ENCODE data around the gene BTLA.
"Not testable (repeated sequence)": the region's sequence is repeated elsewhere in the genome, so short reads cannot be mapped to it uniquely, and the experiment has no call there.

The BTLA gene, protein sequence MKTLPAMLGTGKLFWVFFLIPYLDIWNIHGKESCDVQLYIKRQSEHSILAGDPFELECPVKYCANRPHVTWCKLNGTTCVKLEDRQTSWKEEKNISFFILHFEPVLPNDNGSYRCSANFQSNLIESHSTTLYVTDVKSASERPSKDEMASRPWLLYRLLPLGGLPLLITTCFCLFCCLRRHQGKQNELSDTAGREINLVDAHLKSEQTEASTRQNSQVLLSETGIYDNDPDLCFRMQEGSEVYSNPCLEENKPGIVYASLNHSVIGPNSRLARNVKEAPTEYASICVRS

GRCh38 chr3:112498914-112499711 lies at the start of gene BTLA:
TSS of gene BTLA (minus strand) at chr3:112499472. CDS start at chr3:112499358, 114 bp downstream.
- peak; percentile 36 to 58 for DNase-seq

- DNase-seq = no peak
Observed at GRCh38 chr3:112546216-112546759, 47.0 kb upstream of the BTLA start.

GRCh38 chr3:112539825-112540650 lies 40.8 kb upstream of the BTLA start:
- no peak for DNase-seq

DNA sequence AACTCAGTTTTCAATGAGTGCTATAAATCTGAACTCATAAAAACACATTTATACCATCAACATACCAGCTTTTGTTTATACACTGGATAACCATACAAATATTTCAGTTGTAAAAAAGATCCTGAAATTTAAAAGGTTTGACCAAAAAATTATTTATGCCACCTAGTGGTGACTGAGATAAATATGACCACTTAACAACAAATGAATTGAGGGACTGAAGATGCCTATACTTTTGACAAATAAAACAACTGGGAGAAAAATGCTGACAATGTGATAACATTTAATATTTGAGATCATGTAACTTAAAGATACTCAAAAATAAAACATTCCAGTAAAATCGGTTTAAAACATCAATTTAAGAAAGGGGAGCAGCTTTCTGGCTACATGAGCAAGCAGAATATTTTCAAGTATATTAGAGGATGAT lies 32.1 kb upstream of the BTLA start:
- peak in 1 of 2 donors; percentile 51 for DNase-seq

GRCh38 chr3:112530573-112530972 lies 31.3 kb upstream of the BTLA start:
- DNase-seq = no peak

DNA sequence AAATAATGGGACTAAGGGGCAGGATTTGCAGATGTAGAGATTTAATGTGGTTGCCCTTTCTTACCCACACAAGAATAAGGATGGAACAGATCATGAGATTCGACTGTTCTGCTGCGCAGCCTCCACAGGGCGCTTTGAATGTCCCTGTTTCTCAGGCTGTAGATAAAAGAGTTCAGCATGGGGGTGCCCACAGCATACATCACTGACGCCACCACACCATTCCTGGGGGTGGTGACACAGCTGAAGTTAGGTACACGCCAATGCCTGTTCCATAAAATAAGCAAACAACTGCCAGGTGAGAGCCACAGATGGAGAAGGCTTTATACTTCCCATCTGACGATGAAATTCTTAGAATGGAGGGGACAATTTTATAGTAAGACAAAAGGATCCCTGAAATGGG lies 24.9 kb upstream of the BTLA start:
- DNase-seq = not testable (repeated sequence)

DNA sequence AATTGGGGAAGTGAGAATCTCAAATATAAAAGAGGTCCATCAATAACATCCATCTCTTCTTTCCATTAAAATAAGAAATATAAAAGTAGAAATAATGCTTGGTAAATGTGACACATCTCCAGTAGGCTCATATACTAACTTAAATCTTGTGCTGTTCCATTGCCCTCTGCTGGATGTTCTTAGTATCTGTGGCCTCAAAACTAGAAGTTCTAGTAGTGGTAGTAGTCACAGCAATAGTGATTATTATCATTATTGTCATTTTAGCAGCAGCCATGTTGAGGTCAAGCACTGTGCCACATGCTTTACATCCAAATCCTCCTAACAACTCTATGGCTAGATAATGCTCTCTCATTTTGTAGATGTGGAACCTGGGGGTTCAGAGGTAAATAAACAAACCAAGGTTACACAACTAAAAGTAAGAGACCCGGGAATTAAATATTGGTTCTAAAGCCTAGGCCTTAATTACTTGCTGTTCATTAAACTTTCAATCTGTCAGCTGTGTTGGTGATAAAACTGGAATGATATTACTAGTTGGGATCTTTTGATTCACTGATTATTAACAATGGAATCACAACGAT lies 20.2 kb upstream of the BTLA start:
- DNase-seq = peak; percentile 52 to 79

- not testable (repeated sequence) for DNase-seq
Observed at GRCh38 chr3:112518970-112519369, 19.7 kb upstream of the BTLA start.

DNA sequence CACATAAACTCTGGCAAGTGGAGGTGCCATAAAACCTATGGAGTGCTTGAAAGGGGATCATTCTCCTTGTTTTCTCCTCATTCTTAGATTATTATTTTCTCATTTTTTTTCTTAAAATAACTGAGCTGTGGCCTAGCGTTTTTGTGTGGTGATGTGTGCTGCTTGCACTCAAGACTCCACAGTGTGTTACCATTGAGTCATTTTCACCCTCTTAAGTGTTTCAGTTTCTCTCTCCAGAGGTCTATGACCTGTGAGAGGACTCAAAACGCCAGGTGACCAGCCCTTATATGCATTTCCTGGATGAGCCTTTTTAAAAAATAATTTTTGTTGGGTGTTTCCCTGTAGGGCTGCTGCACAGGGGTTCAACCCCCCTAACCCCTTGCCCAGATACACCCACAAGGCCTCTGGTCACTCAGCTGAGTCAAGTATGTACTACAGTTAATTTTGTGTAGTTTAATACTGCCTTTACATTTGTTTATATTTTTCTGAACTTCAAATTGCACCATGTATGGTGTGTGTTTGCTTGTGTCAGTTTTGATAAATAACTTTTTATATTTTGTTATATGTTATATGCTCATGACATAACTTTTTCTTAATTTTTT lies 15.4 kb upstream of the BTLA start:
- DNase-seq = no peak

GRCh38 chr3:112512320-112512719 lies 13.0 kb upstream of the BTLA start:
- DNase-seq = no peak

GRCh38 chr3:112508860-112509259 lies 9.6 kb upstream of the BTLA start:
- DNase-seq = no peak

- DNase-seq = no peak
Observed at GRCh38 chr3:112508261-112508660, 9.0 kb upstream of the BTLA start.

GRCh38 chr3:112505907-112506306 lies 6.6 kb upstream of the BTLA start:
- no peak for DNase-seq

DNA sequence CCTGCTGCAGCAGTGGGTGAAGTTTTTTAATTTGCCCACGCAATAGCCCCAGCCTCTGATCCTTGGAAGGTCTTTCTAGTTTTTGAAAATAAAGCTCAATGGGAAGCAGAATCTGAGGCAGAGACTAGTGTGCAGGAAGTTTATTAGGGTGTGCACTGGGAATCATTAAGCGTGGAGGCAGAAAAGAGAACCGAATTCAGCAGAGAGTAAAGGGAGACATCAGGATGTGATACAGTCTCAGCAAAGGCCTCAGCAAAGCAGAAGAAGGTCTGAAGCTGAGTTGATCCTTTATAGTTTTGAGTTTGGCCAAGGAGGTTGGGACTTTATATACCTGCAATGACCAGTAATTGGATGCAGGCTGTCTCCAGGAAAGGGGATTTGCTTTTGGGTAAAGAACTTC lies 4.9 kb upstream of the BTLA start:
- DNase-seq = no peak

DNA sequence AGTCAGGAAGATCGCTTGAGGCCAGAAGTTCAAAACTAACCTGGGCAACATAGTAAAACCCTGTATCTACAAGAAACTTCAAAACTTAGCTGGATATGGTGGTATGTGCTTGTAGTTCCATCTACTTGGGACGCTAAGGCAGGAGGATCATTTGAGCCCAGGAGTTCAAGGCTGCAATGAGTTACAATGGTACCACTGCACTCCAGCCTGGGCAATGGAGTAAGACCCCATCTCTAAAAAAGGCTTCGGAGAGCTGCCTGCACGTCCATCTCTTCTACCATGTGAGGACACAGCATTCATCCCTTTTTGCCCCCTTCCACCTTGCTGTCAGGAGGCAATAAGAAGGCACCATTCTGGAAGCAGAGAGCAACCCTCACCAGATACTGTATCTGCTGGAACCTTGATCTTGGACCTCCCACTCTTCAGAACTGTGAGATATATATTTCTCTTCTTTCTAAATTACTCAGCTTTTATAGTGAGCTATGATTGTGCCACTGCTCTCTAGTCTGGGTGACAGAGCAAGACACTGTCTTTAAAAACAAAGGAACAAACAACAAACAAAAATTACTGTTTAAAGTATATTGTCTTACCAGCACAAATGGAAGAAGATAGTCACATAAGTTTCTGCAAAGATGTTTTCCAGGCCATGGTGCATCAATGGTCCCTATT lies 4.2 kb upstream of the BTLA start:
- DNase-seq = no peak

DNA sequence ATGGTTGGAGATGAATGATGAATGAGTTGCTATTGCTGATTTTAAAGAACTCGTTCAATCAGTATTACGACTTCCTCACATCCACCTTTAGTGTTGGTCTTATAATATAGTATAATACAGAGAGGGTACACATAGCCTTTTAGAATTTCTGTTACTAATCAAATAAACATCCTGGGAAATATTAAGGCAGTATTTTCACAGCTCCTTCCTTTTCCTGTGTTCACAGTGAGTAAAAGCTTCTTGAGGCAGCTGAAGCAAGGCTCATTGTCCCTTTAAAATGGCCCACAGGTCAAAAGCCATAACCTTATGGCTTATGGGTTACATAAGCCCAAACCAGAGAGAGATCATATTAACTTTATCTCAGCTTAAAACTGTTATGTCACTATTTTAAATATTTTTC lies 1.3 kb upstream of the BTLA start:
- DNase-seq = no peak

DNA sequence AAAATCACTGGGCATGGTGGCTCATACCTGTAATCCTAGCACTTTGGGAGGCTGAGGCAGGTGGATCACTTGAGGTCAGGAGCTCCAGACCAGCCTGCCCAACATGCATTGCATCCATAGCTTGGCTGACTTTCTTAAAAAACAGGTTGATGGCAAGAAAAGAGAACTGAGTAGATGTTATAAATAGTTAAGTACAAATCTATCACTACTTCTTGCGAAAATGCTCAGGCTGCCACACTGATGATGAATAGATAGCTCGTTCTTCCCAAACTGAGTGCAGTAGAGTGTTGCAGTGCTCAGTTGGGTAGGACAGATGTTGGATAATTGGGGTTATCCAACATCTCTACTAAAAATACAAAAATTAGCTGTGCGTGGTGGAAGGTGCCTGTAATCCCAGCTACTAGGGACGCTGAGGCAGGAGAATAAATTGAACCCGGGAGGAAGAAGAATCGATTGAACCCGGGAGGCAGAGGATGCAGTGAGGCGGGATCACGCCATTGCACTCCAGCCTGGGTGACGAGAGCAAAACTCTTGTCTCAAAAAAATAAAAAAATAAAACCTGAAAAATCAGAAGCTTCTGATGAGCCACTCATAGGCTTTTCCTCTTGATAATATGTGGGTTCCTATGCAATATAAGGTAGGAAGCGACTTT lies 1.2 kb downstream of the BTLA start:
- peak in 1 of 2 donors; percentile 23 for DNase-seq

DNA sequence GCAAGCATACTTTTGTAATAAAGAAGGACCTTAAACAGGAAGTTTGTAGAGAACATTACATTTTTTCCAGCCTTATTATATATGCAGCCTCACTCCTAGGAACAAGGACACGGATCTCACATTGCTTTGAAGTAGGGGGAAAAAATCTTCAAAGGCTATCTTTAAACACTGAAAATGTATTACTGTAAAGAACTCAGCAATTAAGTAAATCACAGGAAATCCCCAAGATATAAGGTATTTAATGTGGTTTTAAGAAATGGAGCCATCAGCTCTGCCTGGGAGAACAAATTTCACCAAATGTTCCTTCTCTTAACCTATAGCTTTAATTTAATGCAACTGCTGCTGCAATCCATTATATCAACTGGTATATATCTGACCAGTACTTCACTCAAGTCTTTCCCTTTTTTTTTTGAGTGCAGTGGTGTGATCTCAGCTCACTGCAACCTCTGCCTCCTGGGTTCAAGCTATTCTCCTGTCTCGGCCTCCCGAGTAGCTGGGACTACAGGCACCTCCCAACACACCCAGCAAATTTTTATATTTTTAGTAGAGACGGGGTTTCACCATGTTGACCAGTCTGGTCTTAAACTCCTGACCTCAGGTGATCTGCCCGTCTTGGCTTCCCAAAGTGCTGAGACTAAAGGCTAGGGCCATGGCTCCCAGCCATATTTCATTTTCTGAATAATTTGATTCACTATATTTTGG lies 2.8 kb downstream of the BTLA start:
- peak in 1 of 2 donors; percentile 47 for DNase-seq

DNA sequence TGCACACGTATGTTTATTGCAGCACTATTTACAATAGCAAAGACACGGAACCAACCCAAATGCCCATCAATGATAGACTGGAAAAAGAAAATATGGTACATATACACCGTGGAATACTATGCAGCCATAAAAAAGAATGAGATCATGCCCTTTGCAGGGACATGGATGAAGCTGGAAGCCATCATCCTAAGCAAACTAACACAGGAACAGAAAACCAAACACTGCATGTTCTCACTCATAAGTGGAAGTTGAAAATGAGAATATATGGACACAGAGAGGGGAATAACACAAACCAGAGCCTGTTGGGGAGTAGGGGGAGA lies 4.9 kb downstream of the BTLA start:
- DNase-seq = not testable (repeated sequence)

DNA sequence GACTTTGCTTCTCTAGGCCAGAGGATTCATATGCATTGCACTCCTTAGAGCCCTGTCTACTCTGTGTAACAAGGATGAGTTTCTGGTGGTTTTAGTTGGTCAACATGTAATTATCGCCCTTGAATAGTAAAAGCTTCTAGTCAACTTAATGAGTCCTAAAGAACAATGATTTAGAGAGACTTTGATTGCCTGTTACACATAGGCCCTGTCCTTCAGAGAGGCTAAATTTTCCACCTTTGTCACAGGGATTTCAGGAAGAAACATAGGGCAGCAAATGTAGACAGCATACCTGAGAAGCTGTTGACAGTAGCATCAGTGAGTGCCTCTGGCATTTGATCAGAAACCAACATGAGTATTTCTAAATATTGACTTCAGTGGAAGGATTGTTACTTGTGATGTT lies 7.1 kb downstream of the BTLA start:
- DNase-seq = no peak

GRCh38 chr3:112491373-112491772 lies 7.9 kb downstream of the BTLA start:
- no peak for DNase-seq
